GM21825 (cell line): ENCODE data around the gene IFNG.

Source experiments
- ATAC-seq: cut with Tn5 transposase; IDR thresholded peaks from one replicate; pipeline ENCODE4 v1.9.1; 2021; ENCODE audit warnings: mild to moderate bottlenecking, moderate library complexity; ENCODE audit not compliant: unreplicated experiment

The IFNG gene

GRCh38 chr12:68118096-68118755, 41.3 kb downstream of the IFNG start:
- no peak for ATAC-seq

- no peak for ATAC-seq
These were observed 41.9 kb downstream of the IFNG start for GRCh38 chr12:68117661-68118060.

GRCh38 chr12:68115281-68115680, 44.3 kb downstream of the IFNG start:
- ATAC-seq: no peak

GRCh38 chr12:68114606-68115005, 44.9 kb downstream of the IFNG start:
- no peak for ATAC-seq

- no peak for ATAC-seq
These were observed 45.9 kb downstream of the IFNG start for GRCh38 chr12:68113644-68114043.

GRCh38 chr12:68111995-68112394, 47.5 kb downstream of the IFNG start:
- no peak for ATAC-seq

- no peak for ATAC-seq
These were observed 49.9 kb downstream of the IFNG start for GRCh38 chr12:68109444-68110217.

- ATAC-seq: no peak
These were observed 50.5 kb downstream of the IFNG start for GRCh38 chr12:68109001-68109400.

- ATAC-seq: no peak
These were observed 52.9 kb downstream of the IFNG start for GRCh38 chr12:68106660-68107059.

- ATAC-seq: no peak
These were observed 53.4 kb downstream of the IFNG start for GRCh38 chr12:68106160-68106559.
